PFSK-1 (cell line): ENCODE measurements around the gene HDGFL2.

ENCODE experiments used
- FOXP2 ChIP-seq: optimal IDR thresholded peaks from 2 replicates; pipeline ENCODE3; 2011; ENCODE audit warnings: borderline replicate concordance, control low read depth, inconsistent platforms; ENCODE audit not compliant: insufficient read depth; ENCODE audit errors: extremely low read length, extremely low read depth
- POLR2AphosphoS5 ChIP-seq: IDR thresholded peaks from 2 replicates; pipeline ENCODE4 v1.6.1; 2012; ENCODE audit warnings: low read depth, mild to moderate bottlenecking, control low read depth, low read length, moderate library complexity
- REST ChIP-seq, 2 experiments: IDR thresholded peaks; 2 replicates each; pipeline versions ENCODE4 v1.6.1 to v1.8.0; 2011 to 2012; ENCODE audit warnings: low read depth in 2 of 2, low read length in 2 of 2, control low read depth in 1 of 2, inconsistent platforms in 1 of 2, mild to moderate bottlenecking in 1 of 2, moderate library complexity in 1 of 2; ENCODE audit not compliant: insufficient read depth in 1 of 2
- SIN3A ChIP-seq: IDR thresholded peaks from 2 replicates; pipeline ENCODE4 v1.6.1; 2012; ENCODE audit warnings: mild to moderate bottlenecking, low read length, moderate library complexity, borderline replicate concordance; ENCODE audit not compliant: insufficient read depth
- TAF1 ChIP-seq: IDR thresholded peaks from 2 replicates; pipeline ENCODE4 v1.6.1; 2012; ENCODE audit warnings: low read length, control low read depth, borderline replicate concordance; ENCODE audit not compliant: insufficient read depth

The HDGFL2 gene

GRCh38 chr19:4533835-4534424 is 61.8 kb downstream of the HDGFL2 start:
- TF ChIP-seq POLR2AphosphoS5 (no peak), TAF1 (no peak)

GRCh38 chr19:4534836-4535658 is 63.0 kb downstream of the HDGFL2 start, which contains the start of gene PLIN5:
Gene PLIN5, minus strand, starts transcription at chr19:4535224. Its CDS starts 1,150 bp downstream, at chr19:4534074.
- TF ChIP-seq REST (IDR thresholded peaks at IDR 0.05; ENCODE audit: insufficient read depth in 1 of 2, low read depth in 2 of 2, low read length in 2 of 2) (no peak), SIN3A (no peak), POLR2AphosphoS5 (no peak), FOXP2 (no peak), TAF1 (no peak)

GRCh38 chr19:4536798-4537197 is 64.7 kb downstream of the HDGFL2 start:
- no peak for TF ChIP-seq POLR2AphosphoS5
- no peak for TF ChIP-seq REST (IDR thresholded peaks at IDR 0.05; ENCODE audit: insufficient read depth in 1 of 2, low read depth in 2 of 2, low read length in 2 of 2)
- TF ChIP-seq SIN3A = no peak
- no peak for TF ChIP-seq FOXP2
- TF ChIP-seq TAF1 = no peak

GRCh38 chr19:4537953-4538600 is 66.0 kb downstream of the HDGFL2 start:
- no peak for TF ChIP-seq REST (IDR thresholded peaks at IDR 0.05; ENCODE audit: insufficient read depth in 1 of 2, low read depth in 2 of 2, low read length in 2 of 2)
- no peak for TF ChIP-seq POLR2AphosphoS5
- no peak for TF ChIP-seq SIN3A
- no peak for TF ChIP-seq FOXP2
- TF ChIP-seq TAF1 = no peak

- TF ChIP-seq REST (IDR thresholded peaks at IDR 0.05; ENCODE audit: insufficient read depth in 1 of 2, low read depth in 2 of 2, low read length in 2 of 2) (no peak), POLR2AphosphoS5 (no peak), FOXP2 (no peak)
Measured at GRCh38 chr19:4538601-4538954, 66.5 kb downstream of the HDGFL2 start.
